NB4 (cell line): ENCODE data around the gene SYNGR3.
A peak's percentile ranks its signal among the peaks of the same experiment; 100 is the strongest.

Experiments
- DNase-seq: peaks from one replicate; pipeline ENCODE4 v3.0.0; 2010; ENCODE audit warnings: low read depth
- H3K4me3 ChIP-seq: one replicate; pipeline ENCODE4 v1.5.1; 2011; ENCODE audit warnings: mild to moderate bottlenecking, low read depth, low read length, moderate library complexity
- CTCF ChIP-seq: IDR thresholded peaks from one replicate; pipeline ENCODE4 v1.5.1; 2012; ENCODE audit warnings: low read depth, low read length
- MYC ChIP-seq: IDR thresholded peaks from 2 replicates; pipeline ENCODE4 v1.6.1; 2011; ENCODE audit warnings: low read depth, low read length
- POLR2A ChIP-seq: IDR thresholded peaks from 2 replicates; pipeline ENCODE4 v1.6.1; 2011; ENCODE audit warnings: mild to moderate bottlenecking; ENCODE audit not compliant: insufficient read length; ENCODE audit errors: extremely low read depth
- TF ChIP-seq, protein P1 (sequence below): IDR thresholded peaks from 2 replicates; pipeline ENCODE4 v1.6.1; 2011; ENCODE audit warnings: low read depth, low read length

SYNGR3 gene

GRCh38 chr16:2006317-2006716 lies 16.5 kb downstream of the SYNGR3 start:
- H3K4me3 ChIP-seq, result no peak overlapping the region
- DNase-seq, result no peak
- no peak for TF ChIP-seq MYC
- TF ChIP-seq CTCF, result no peak
- TF ChIP-seq, protein P1, sequence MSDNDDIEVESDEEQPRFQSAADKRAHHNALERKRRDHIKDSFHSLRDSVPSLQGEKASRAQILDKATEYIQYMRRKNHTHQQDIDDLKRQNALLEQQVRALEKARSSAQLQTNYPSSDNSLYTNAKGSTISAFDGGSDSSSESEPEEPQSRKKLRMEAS, result no peak
- TF ChIP-seq POLR2A, result no peak

DNA sequence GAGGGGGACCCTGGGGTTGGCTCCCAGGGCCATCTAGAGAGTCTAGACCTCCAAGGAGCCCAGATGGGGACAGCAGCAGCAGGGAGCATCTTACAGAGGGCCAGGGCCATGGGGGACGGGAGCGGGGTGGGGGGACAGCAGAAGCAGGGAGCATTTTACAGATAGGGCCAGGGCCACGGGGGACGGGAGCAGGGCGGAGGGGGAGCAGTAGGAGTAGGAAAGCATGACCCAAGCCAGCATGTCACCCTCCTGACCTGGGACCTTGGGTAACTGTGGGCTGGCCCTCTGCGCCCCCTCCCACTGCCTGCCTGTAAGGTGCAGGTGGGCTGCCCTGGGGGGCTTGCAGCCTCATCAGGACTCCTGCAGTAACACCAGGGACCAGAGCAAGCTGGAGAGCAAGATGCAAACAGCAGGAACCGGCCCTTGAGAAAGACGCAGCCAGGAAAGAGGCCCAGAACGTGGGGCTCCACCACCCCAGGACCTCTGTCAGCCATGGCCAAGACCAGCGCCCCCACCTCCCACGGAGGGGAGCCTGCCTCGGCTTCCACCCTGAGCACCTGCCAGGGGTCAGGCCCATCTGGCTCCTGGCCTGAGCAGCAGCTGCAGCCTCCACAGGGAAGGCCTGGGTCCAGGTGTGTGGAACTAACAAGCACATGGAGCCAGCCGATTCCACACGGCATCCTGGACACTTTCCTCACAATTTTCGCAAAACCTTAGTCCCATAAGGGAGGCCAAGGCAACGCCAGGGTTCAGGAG lies 17.5 kb downstream of the SYNGR3 start:
- no peak for TF ChIP-seq POLR2A
- no peak for TF ChIP-seq CTCF
- no peak for TF ChIP-seq MYC
- TF ChIP-seq, protein P1, result no peak
- peak overlapping the region; percentile 86 for H3K4me3 ChIP-seq
- no peak for DNase-seq

GRCh38 chr16:2008009-2008526 lies 18.3 kb downstream of the SYNGR3 start:
- DNase-seq, result peak; percentile 86
- H3K4me3 ChIP-seq, result peak overlapping the region; percentile 86
- TF ChIP-seq POLR2A (no peak), MYC (peak; percentile 7; the same call in 1 of the 2 replicates)
- TF ChIP-seq, protein P1, result peak; percentile 55

DNA sequence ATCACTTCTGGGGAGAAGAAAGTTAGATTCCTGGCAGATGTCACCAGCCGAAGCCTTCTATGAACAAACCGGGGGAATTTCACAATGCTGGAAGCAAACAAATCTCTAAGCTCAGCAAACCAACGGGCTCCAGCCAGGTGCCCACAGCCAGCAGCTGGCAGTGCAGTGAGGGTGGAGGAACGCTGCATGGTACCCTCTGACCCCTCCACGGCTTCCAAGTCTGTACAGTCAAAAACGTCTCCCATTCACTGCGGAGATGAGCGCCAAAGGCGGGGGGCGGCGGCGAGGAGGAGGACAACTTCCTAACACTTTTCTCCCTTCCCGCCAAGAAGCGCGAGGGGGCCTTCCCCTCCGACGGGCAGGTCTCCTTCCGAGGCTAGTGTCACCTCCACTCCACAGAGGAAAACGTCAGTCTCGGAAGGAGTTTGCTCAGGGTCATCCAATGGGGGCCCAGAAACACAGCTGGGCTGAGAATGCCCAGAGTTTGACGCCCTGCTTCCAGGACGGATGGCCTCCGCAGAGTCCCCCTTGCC lies 18.9 kb downstream of the SYNGR3 start:
- TF ChIP-seq MYC, result no peak
- TF ChIP-seq CTCF, result no peak
- TF ChIP-seq, protein P1, result no peak; the same call in 1 of the 2 replicates
- no peak for TF ChIP-seq POLR2A
- H3K4me3 ChIP-seq, result peak overlapping the region; percentile 86
- DNase-seq, result peak; percentile 68

- peak; percentile 47 for DNase-seq
- TF ChIP-seq, protein P1, result no peak
- TF ChIP-seq POLR2A, result no peak
- TF ChIP-seq CTCF, result no peak
- TF ChIP-seq MYC, result no peak
- peak overlapping the region; percentile 86 for H3K4me3 ChIP-seq
Measured at GRCh38 chr16:2009164-2009711, 19.5 kb downstream of the SYNGR3 start.
